HCT116 (cell line): ENCODE data around the gene PHB1. TPM values are rescaled to one million over a fixed set of nuclear protein-coding genes. Genes with fewer than 3 reads are reported as not detected.

Experiments
- ATAC-seq: fragments of 200-7000 bp; cut with Tn5 transposase; 2 replicates; pipeline ENCODE4 v1.9.1; 2020; ENCODE audit warnings: mild to moderate bottlenecking, moderate library complexity
- BruUV-seq: library from RNA; stranded (reverse); fragments of 400-500 nt; replicated peaks from 2 replicates; lab custom pipeline; 2021; lab: Mats Ljungman, UMichigan
- CTCF ChIA-PET: fragments of 300-600 bp; sonication (Branson Sonifier 250); formaldehyde crosslinking; loops from one replicate; lab custom pipeline; 2021; ENCODE audit warnings: antibody characterized with exemption; lab: Charles Lee
- POLR2A ChIA-PET: fragments of 300-600, 350-600 bp; sonication (Branson Sonifier 250); formaldehyde crosslinking; loops from one replicate; lab custom pipeline; 2021; ENCODE audit warnings: antibody characterized with exemption; lab: Charles Lee
- RAD21 ChIA-PET, 2 experiments: fragments of 300-600 bp; sonication (Branson Sonifier 250); formaldehyde crosslinking; loops; one replicate each; lab custom pipeline; 2023; ENCODE audit warnings: low total read pairs in 2 of 2; ENCODE audit not compliant: uncharacterized antibody in 2 of 2, unreplicated experiment in 2 of 2, low non-redundant PET in 1 of 2; lab: Charles Lee
- DNase-seq: peaks from one replicate; pipeline ENCODE4 v3.0.0-alpha.2; 2010; ENCODE audit warnings: low read depth, low spot score
- H2AFZ ChIP-seq: fragments of 200-600 bp; shearing (Covaris generic), sonication (generic); 2 replicates; pipeline ENCODE4 v1.6.1; 2017; ENCODE audit warnings: low read depth, mixed run types, mixed read lengths, antibody characterized with exemption, low read length; ENCODE audit not compliant: poor library complexity, severe bottlenecking
- H3K27ac ChIP-seq: 2 replicates; pipeline ENCODE4 v1.5.1; 2012; ENCODE audit warnings: low read depth, low read length
- H3K27me3 ChIP-seq: fragments of 200-600 bp; sonication (generic); 2 replicates; pipeline ENCODE4 v1.6.1; 2016; ENCODE audit warnings: mixed run types, low read length, mixed read lengths; ENCODE audit not compliant: insufficient read depth
- H3K36me3 ChIP-seq, 2 experiments: fragments of 200-500 bp in 1 of 2; fragments of 200-600 bp in 1 of 2; sonication (Bioruptor generic) in 1 of 2; sonication (generic) in 1 of 2; 2 replicates each; pipeline versions ENCODE4 v1.5.1 to v1.6.1; 2014 to 2016; ENCODE audit warnings: low read length in 2 of 2, inconsistent platforms in 1 of 2, mixed read lengths in 1 of 2, mixed run types in 1 of 2; ENCODE audit not compliant: insufficient read depth in 2 of 2, control insufficient read depth in 1 of 2
- H3K4me1 ChIP-seq, 2 experiments: fragments of 200-600 bp in 1 of 2; sonication (generic) in 1 of 2; 2 replicates each; pipeline versions ENCODE4 v1.5.1 to v1.6.1; 2012 to 2017; ENCODE audit warnings: low read length in 2 of 2, inconsistent platforms in 1 of 2, mild to moderate bottlenecking in 1 of 2, mixed read lengths in 1 of 2, mixed run types in 1 of 2, moderate library complexity in 1 of 2; ENCODE audit not compliant: insufficient read depth in 2 of 2, control insufficient read depth in 1 of 2
- H3K4me2 ChIP-seq: fragments of 200-600 bp; sonication (generic); 2 replicates; pipeline ENCODE4 v1.6.1; 2017; ENCODE audit warnings: mixed run types, low read length, mixed read lengths
- H3K4me3 ChIP-seq, 2 experiments: fragments of 200-600 bp in 1 of 2; sonication (generic) in 1 of 2; replicated peaks in 1 of 2; 2 replicates each; pipeline ENCODE4 v1.5.1; 2011 to 2016; ENCODE audit warnings: low read length in 2 of 2, control low read depth in 1 of 2, low read depth in 1 of 2, mild to moderate bottlenecking in 1 of 2, mixed read lengths in 1 of 2, mixed run types in 1 of 2
- H3K79me2 ChIP-seq: fragments of 200-600 bp; sonication (generic); 2 replicates; pipeline ENCODE4 v1.6.1; 2017; ENCODE audit warnings: mild to moderate bottlenecking, mixed run types, low read length, moderate library complexity, mixed read lengths; ENCODE audit not compliant: insufficient read depth
- H3K9ac ChIP-seq: fragments of 200-600 bp; sonication (generic); 2 replicates; pipeline ENCODE4 v1.6.1; 2016; ENCODE audit warnings: low read length, mixed read lengths
- H3K9me2 ChIP-seq: fragments of 200-600 bp; sonication (generic), shearing (Covaris generic); 2 replicates; pipeline ENCODE4 v1.6.1; 2017; ENCODE audit warnings: mixed run types, mild to moderate bottlenecking, moderate library complexity; ENCODE audit not compliant: insufficient read depth
- H3K9me3 ChIP-seq, 2 experiments: fragments of 200-500 bp in 1 of 2; fragments of 200-600 bp in 1 of 2; sonication (Bioruptor generic) in 1 of 2; sonication (generic) in 1 of 2; 2 replicates each; pipeline ENCODE4 v1.6.1; 2014 to 2017; ENCODE audit warnings: low read length in 2 of 2, mixed read lengths in 2 of 2, inconsistent platforms in 1 of 2, low read depth in 1 of 2, mild to moderate bottlenecking in 1 of 2, mixed run types in 1 of 2, moderate library complexity in 1 of 2; ENCODE audit not compliant: control insufficient read depth in 1 of 2, insufficient read depth in 1 of 2
- H4K20me1 ChIP-seq: fragments of 200-600 bp; sonication (generic), shearing (Covaris generic); 2 replicates; pipeline ENCODE4 v1.6.1; 2017; ENCODE audit warnings: mixed run types, mild to moderate bottlenecking, moderate library complexity; ENCODE audit not compliant: insufficient read depth
- ATF3 ChIP-seq: IDR thresholded peaks from 2 replicates; pipeline ENCODE4 v1.6.1; 2012
- CBX3 ChIP-seq: IDR thresholded peaks from 2 replicates; pipeline ENCODE4 v1.6.1; 2012; ENCODE audit warnings: low read depth
- CEBPB ChIP-seq: IDR thresholded peaks from 2 replicates; pipeline ENCODE4 v1.6.1; 2012; ENCODE audit warnings: low read depth
- CTCF ChIP-seq, 3 experiments: fragments of 200-600 bp in 1 of 3; sonication (generic) in 1 of 3; IDR thresholded peaks in 2 of 3; conservative IDR thresholded peaks in 1 of 3; 2 replicates each; pipeline ENCODE4 v1.5.1; 2012 to 2017; ENCODE audit warnings: low read depth in 2 of 3, low read length in 2 of 3, antibody characterized with exemption in 1 of 3, borderline replicate concordance in 1 of 3, control low read depth in 1 of 3, mild to moderate bottlenecking in 1 of 3, mixed read lengths in 1 of 3, mixed run types in 1 of 3, moderate library complexity in 1 of 3; ENCODE audit not compliant: insufficient read depth in 1 of 3
- ELF1 ChIP-seq: IDR thresholded peaks from 2 replicates; pipeline ENCODE4 v1.6.1; 2012; ENCODE audit warnings: low read depth, borderline replicate concordance
- EZH2phosphoT487 ChIP-seq: fragments of 200-600 bp; IDR thresholded peaks from 2 replicates; pipeline ENCODE4 v1.6.1; 2018; ENCODE audit warnings: antibody characterized with exemption, borderline replicate concordance
- RAD21 ChIP-seq: IDR thresholded peaks from 2 replicates; pipeline ENCODE4 v1.6.1; 2012; ENCODE audit warnings: low read depth, mild to moderate bottlenecking
- SIN3A ChIP-seq: IDR thresholded peaks from 2 replicates; pipeline ENCODE4 v1.6.1; 2012; ENCODE audit warnings: low read depth
- ZBTB33 ChIP-seq: IDR thresholded peaks from 2 replicates; pipeline ENCODE4 v1.6.1; 2011; ENCODE audit warnings: mild to moderate bottlenecking, low read length, moderate library complexity; ENCODE audit not compliant: insufficient replicate concordance; ENCODE audit errors: extremely low read depth
- intact Hi-C: fragments of 100-400 bp; cut with micrococcal nuclease; formaldehyde crosslinking; loops from 2 replicates; pipeline ENCODE4 v1.10.0; 2022
- total RNA-seq: library from RNA; stranded (reverse); gene quantifications from one replicate; pipeline ENCODE4 v1.2.1, GENCODE V29; 2021; ENCODE audit not compliant: unreplicated experiment

The PHB1 gene
- total RNA-seq, 1 experiment from 2014 or later = 534 TPM

GRCh38 chr17:49434821-49435670 is 20.4 kb upstream of the PHB1 start:
- RAD21 ChIA-PET = interaction anchor here (0.6 to 1.0 kb wide), 5 partner anchors 21 to 242 kb away, joined by 3 to 7 read pairs (median 3); no protein-coding TSS in a partner anchor
- DNase-seq (peak; percentile 74), ATAC-seq (peak; percentile 97)
- no peak overlapping the region for H3K4me3 ChIP-seq
- H3K36me3 ChIP-seq = no peaks in the 10 kb centered on the region
- no peaks in the 10 kb centered on the region for H4K20me1 ChIP-seq
- no peaks in the 10 kb centered on the region for H3K9me3 ChIP-seq
- no peak overlapping the region for H3K27ac ChIP-seq
- POLR2A ChIA-PET = no interaction called here
- no peak overlapping the region for H3K9ac ChIP-seq
- intact Hi-C loops = loop anchor here (1.0 kb wide), 2 partner anchors 113 to 121 kb away; no protein-coding TSS in a partner anchor
- BruUV-seq = no TSS peak
- no peak overlapping the region for H3K4me2 ChIP-seq
- no peaks in the 10 kb centered on the region for H3K79me2 ChIP-seq
- no peaks in the 10 kb centered on the region for H3K4me1 ChIP-seq
- H2AFZ ChIP-seq = no peak overlapping the region
- TF ChIP-seq SIN3A (no peak), CTCF (IDR thresholded peaks at IDR 0.05 in 2 of 3, conservative IDR thresholded peaks at IDR 0.05 in 1 of 3; ENCODE audit: borderline replicate concordance in 1 of 3, insufficient read depth in 1 of 3, low read depth in 2 of 3, low read length in 2 of 3) (peak; percentile 82 to 88 (median 87)), EZH2phosphoT487 (no peak), ZBTB33 (no peak), ELF1 (no peak), CEBPB (no peak), RAD21 (peak; percentile 86), ATF3 (no peak), CBX3 (no peak)
- TF ChIP-seq, all 23 proteins: peak for 2
- no peaks in the 10 kb centered on the region for H3K9me2 ChIP-seq
- CTCF ChIA-PET = interaction anchor here (0.6 to 9.0 kb wide), 7 partner anchors 19 to 719 kb away, joined by 3 to 81 read pairs (median 3); partner anchors contain the start of gene PHB1
- peaks cover 14% of the 10 kb centered on the region; the same call in 1 of the 2 replicates for H3K27me3 ChIP-seq
